Mammary epithelial cell (primary cell): Measurements from ENCODE around the gene IFNGR1.

Experiments used
- EZH2 ChIP-seq: IDR thresholded peaks from 2 replicates; pipeline ENCODE4 v1.6.1; 2012; ENCODE audit warnings: low read length, inconsistent platforms, borderline replicate concordance
- TF ChIP-seq, protein P1 (sequence below), 2 donors: IDR thresholded peaks in 1 of 2; conservative IDR thresholded peaks in 1 of 2; 2 replicates each; pipeline ENCODE4 v1.5.1; 2011 to 2012; ENCODE audit warnings: inconsistent platforms in 2 of 2, low read length in 2 of 2, mild to moderate bottlenecking in 2 of 2, control low read depth in 1 of 2, low read depth in 1 of 2; ENCODE audit not compliant: insufficient read depth in 1 of 2; ENCODE audit errors: extremely low read depth in 1 of 2

DNA sequence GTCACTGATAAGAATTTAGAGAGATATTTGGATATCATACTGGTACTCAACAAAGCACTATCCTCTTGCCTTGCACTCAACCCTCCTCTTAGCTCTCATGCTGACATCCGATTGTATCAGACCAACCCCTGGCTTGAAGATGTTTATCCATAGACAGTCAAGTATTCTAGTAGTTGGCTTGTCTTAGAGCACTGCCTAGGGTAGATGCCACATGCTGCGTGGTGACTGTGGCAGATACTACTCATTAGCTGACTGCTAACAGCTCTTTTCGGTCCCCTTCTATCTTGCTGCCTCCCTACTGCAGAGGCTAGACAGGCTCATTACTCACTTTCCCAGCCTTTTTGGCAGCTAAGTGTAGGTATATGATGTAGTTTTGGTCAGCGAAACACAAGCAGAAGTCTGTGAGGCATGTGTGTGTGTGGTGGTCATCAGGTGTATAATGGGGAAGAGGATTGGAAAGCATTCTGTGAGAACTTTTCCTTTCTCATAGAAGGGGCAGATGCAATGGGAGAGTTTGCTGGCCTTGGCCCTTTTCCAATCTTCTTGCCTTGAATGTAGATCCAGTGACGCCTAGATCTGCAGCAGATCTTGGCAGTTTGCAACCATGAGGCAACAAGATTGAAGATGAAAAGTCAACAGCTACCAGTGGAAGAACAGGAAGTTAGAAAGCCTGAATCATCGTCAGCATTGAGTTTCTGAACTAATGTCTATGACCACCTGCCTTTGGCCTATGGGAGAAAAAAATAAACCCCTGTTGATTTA, 4.4 kb upstream of the IFNGR1 start:
- TF ChIP-seq, protein P1, sequence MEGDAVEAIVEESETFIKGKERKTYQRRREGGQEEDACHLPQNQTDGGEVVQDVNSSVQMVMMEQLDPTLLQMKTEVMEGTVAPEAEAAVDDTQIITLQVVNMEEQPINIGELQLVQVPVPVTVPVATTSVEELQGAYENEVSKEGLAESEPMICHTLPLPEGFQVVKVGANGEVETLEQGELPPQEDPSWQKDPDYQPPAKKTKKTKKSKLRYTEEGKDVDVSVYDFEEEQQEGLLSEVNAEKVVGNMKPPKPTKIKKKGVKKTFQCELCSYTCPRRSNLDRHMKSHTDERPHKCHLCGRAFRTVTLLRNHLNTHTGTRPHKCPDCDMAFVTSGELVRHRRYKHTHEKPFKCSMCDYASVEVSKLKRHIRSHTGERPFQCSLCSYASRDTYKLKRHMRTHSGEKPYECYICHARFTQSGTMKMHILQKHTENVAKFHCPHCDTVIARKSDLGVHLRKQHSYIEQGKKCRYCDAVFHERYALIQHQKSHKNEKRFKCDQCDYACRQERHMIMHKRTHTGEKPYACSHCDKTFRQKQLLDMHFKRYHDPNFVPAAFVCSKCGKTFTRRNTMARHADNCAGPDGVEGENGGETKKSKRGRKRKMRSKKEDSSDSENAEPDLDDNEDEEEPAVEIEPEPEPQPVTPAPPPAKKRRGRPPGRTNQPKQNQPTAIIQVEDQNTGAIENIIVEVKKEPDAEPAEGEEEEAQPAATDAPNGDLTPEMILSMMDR (conservative IDR thresholded peaks at IDR 0.05 in 1 of 2, IDR thresholded peaks at IDR 0.05 in 1 of 2; ENCODE audit: extremely low read depth in 1 of 2, insufficient read depth in 1 of 2, low read depth in 1 of 2, low read length in 2 of 2): no peak
- TF ChIP-seq EZH2: no peak
